GM12875 (cell line): ENCODE results near the gene UBE2O.

ENCODE experiments used
- H3K4me3 ChIP-seq: one replicate; pipeline ENCODE4 v1.5.1; 2011; ENCODE audit warnings: low read depth, low read length, control low read depth
- TF ChIP-seq, protein P1 (sequence below): IDR thresholded peaks from 2 replicates; pipeline ENCODE4 v1.5.1; 2011; ENCODE audit warnings: low read depth, mild to moderate bottlenecking, control low read depth, inconsistent platforms, low read length, moderate library complexity, borderline replicate concordance; ENCODE audit not compliant: insufficient read depth

UBE2O gene

DNA sequence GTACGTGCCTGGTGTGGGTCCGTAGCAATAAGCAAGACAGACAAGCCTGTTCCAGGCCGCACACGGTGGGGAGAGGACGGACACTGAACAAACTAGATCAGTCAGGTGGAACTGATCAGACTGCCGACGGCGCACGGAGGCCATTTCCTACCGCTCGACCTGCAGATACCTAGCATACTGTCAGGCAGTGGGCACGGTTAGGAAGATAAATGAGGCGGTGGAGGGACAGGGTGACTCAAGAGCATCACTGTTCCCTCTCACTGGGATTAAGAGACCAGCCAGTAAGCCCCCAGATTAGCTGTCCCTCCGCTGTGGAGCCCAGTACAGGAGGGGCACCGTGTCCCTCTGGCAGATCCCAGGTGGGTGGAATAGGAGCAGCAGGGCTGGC is 19.3 kb upstream of the UBE2O start:
- no peak overlapping the region for H3K4me3 ChIP-seq
- TF ChIP-seq, protein P1, sequence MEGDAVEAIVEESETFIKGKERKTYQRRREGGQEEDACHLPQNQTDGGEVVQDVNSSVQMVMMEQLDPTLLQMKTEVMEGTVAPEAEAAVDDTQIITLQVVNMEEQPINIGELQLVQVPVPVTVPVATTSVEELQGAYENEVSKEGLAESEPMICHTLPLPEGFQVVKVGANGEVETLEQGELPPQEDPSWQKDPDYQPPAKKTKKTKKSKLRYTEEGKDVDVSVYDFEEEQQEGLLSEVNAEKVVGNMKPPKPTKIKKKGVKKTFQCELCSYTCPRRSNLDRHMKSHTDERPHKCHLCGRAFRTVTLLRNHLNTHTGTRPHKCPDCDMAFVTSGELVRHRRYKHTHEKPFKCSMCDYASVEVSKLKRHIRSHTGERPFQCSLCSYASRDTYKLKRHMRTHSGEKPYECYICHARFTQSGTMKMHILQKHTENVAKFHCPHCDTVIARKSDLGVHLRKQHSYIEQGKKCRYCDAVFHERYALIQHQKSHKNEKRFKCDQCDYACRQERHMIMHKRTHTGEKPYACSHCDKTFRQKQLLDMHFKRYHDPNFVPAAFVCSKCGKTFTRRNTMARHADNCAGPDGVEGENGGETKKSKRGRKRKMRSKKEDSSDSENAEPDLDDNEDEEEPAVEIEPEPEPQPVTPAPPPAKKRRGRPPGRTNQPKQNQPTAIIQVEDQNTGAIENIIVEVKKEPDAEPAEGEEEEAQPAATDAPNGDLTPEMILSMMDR: no peak

DNA sequence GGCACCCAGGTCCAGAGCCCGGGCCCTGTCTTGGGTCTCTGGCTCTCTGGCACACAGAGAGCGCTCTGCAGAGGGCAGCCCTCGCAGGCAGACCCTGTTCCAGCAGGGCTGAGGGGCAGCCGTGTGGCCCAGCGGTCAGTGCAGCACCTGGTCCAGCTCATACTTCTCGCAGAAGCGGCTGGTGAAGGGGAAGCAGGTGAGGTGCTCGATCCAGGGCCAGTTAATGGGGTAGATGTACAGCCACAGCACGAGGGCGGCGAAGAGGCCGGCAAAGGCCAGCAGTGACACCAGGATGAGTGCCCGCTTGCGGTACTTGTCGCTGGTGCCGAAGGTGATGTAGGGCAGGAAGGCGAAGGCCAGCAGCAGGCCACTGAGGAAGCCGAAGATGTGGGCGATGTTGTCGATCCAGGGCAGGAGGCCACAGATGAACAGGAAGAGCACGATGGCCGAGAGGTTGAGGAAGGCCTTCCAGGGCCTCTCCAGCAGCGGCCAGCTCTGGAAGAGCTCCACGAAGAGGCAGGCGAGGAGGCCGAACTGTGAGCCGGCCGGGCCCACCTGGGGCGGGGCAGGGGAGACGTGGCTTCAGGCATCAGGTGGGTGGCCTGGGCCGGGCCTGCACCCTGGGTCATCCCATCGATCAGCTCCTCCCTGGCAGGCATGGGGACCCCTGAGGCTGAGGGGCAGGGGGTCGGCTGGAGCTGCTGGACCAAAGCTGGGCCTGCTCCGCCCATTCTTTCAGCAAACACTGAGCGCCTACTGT is 18.7 kb upstream of the UBE2O start:
- TF ChIP-seq, protein P1: no peak

DNA sequence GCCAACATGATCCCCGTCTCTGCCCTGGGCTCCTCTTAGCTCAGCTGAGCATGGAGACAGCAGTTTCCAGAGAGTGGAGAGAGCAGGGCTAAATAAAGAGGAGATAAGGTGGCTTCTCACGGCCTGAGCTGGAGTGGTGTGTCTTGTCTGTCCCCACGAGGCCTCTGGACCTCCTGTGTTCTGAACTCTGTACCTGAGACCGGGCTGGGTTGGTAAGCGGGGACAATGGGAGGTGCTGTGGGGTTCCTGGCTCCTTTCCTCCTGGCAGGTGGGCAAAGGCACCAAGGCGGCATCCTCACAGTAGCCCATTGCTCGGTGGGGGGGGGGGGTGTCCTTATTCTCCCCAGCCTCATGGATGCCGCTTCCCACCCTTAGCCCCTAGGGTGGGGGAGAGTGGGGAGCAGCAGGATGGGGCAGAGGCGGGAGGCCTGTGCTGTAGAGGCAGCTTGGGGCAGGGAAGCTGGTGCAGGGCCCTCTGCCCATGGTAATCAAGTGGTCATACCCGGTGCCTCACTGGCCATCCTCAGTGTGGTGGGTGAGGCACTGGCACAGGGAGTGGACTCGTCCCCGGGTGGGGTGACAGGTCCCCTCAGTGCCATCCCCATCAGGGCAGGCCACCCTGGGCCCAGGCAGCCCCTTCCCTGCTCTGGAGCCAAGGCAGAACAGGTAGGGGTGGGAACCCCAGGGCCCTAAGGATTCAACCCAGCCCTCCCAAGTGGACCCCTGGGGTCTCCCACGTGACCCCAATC is 17.2 kb upstream of the UBE2O start:
- H3K4me3 ChIP-seq: no peak overlapping the region
- TF ChIP-seq, protein P1: no peak

More for the DNA sequence above, 18.7 kb upstream of the UBE2O start:
- H3K4me3 ChIP-seq: no peak overlapping the region

DNA sequence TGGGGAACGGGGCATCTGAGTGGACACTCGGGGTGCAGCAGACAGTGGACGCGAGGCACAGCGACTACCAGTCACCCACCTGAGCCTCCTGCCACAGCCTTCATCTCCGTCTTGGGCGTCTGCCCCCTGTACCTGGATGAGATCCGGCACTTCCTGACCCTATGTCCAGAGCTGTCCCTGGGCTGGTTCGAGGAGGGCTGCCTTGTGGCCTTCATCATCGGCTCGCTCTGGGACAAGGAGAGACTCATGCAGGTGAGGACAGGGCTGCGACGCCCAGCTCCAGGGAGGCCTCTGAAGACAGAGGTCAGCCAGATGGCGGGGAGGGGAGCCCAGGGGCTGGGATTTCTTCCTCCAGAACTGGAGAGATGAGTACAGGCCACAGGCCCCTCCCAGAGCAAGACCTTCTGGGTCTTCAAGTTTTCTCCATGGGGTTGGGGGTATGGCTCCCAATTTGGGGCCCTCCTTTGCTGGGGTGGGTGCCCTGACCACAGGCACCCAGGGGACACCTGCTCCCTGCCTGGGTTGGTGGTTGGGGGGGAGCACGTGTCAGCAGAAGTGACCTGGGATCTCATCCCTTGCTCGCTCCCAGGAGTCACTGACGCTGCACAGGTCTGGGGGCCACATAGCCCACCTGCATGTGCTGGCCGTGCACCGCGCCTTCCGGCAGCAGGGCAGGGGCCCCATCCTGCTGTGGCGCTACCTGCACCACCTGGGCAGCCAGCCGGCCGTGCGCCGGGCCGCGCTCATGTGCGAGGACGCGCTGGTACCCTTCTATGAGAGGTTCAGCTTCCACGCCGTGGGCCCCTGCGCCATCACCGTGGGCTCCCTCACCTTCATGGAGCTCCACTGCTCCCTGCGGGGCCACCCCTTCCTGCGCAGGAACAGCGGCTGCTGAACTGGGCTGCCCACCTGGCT is 16.4 kb upstream of the UBE2O start:
- TF ChIP-seq, protein P1: no peak
- H3K4me3 ChIP-seq: no peak overlapping the region

DNA sequence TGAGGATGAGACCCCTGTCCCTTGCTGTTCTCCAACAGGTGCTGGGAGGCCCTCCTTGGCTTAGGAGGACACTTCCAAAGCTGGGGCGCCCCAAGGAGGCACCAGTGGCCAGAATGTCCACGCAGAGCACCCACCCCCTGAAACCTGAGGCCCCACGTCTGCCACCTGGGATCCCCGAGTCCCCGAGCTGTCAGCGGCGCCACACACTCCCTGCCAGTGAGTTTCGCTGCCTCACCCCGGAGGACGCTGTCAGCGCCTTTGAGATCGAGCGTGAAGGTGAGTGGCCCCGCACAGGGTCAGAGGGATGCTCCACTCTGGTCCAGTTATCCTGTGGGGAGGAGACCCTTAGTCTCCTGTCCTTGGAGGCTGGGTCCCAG is 15.7 kb upstream of the UBE2O start:
- TF ChIP-seq, protein P1: no peak
- no peak overlapping the region for H3K4me3 ChIP-seq

DNA sequence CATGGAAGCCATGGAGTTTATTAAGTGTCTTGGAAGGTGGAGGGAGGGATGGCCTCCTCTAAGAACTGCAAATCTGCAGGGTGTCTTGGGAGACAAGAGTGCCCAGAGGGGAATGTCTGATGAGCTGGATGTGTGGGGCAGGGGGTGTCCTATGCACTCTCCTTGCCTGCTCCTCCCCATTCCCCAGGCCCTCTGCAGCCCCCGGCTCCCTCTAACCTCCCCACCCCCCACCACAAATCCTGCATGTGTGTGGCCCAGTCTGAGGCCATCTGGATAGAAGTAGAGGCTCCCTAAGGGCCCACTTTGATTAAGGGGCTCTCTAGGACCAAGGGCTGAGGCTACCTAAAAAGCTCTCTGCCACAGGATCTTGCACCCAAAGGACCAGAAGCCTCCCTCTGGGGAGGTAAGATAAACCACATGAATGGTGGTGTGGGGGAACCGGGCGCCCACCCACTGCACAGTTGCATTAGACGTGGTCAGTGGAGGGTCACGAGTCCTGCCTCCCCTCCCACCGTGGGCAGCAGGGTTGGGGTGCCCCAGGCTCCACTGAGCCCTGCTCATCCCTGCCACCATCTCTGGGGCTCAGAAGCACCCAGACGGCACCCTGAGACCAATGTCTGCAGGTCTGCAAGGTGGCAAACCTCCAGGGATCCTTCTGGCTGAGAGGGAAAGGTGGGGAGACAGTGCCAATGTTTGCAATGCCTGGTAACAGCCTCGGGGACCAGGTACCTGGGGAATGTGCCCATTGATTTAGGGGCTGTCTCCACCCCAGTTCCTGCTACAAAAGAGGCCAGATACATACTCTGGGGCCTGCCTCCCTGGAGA is 15.1 kb upstream of the UBE2O start:
- H3K4me3 ChIP-seq: no peak overlapping the region
- TF ChIP-seq, protein P1: no peak
